Neuronal stem cell (in vitro differentiated cells): Measurements from ENCODE around the gene C10orf95.
A peak's percentile ranks its signal among the peaks of the same experiment; 100 is the strongest.

Experiments
- DNase-seq: peaks from one replicate; pipeline ENCODE4 v3.0.0-alpha.2; 2013; ENCODE audit warnings: low spot score
- H2AFZ ChIP-seq: one replicate; pipeline ENCODE4 v1.6.1; 2013; ENCODE audit warnings: mild to moderate bottlenecking, low read length, inconsistent platforms
- H2AK5ac ChIP-seq: 2 replicates; pipeline ENCODE4 v1.6.1; 2013; ENCODE audit warnings: low read depth, mild to moderate bottlenecking, inconsistent platforms, low read length, moderate library complexity, mixed read lengths
- H2BK120ac ChIP-seq: 2 replicates; pipeline ENCODE4 v1.6.1; 2013; ENCODE audit warnings: low read depth, mild to moderate bottlenecking, inconsistent platforms, low read length, moderate library complexity, mixed read lengths
- H2BK12ac ChIP-seq: one replicate; pipeline ENCODE4 v1.6.1; 2013; ENCODE audit warnings: low read length, inconsistent platforms
- H2BK15ac ChIP-seq: 2 replicates; pipeline ENCODE4 v1.6.1; 2013; ENCODE audit warnings: mild to moderate bottlenecking, low read length, inconsistent platforms, mixed read lengths
- H2BK5ac ChIP-seq: one replicate; pipeline ENCODE4 v1.6.1; 2013; ENCODE audit warnings: inconsistent platforms, mild to moderate bottlenecking, low read length, moderate library complexity
- H3K14ac ChIP-seq: one replicate; pipeline ENCODE4 v1.6.1; 2013; ENCODE audit warnings: low read length, inconsistent platforms
- H3K18ac ChIP-seq: 2 replicates; pipeline ENCODE4 v1.6.1; 2013; ENCODE audit warnings: low read length, inconsistent platforms
- H3K23ac ChIP-seq: 2 replicates; pipeline ENCODE4 v1.6.1; 2013; ENCODE audit warnings: low read depth, mild to moderate bottlenecking, mixed read lengths, low read length, inconsistent platforms; ENCODE audit not compliant: poor library complexity
- H3K27ac ChIP-seq: replicated peaks from 3 replicates; pipeline ENCODE4 v1.5.1; 2013; ENCODE audit warnings: low read length, inconsistent platforms
- H3K27me3 ChIP-seq, 3 experiments: 2 replicates each; pipeline ENCODE4 v1.6.1; 2013; ENCODE audit warnings: low read length in 3 of 3, mild to moderate bottlenecking in 2 of 3, inconsistent platforms in 1 of 3, low read depth in 1 of 3, mixed read lengths in 1 of 3, moderate library complexity in 1 of 3; ENCODE audit not compliant: control insufficient read depth in 3 of 3, insufficient read depth in 3 of 3
- H3K36me3 ChIP-seq, 2 donors: replicated peaks in 1 of 2; 2 replicates each; pipeline ENCODE4 v1.6.1; 2013; ENCODE audit warnings: low read length in 2 of 2; ENCODE audit not compliant: control insufficient read depth in 2 of 2, insufficient read depth in 2 of 2
- H3K4ac ChIP-seq: 2 replicates; pipeline ENCODE4 v1.6.1; 2013; ENCODE audit warnings: inconsistent platforms, mild to moderate bottlenecking, low read length, moderate library complexity
- H3K4me1 ChIP-seq, 2 donors: 1 replicate in 1 of 2; 2 replicates in 1 of 2; pipeline ENCODE4 v1.6.1; 2013; ENCODE audit warnings: low read length in 2 of 2, low read depth in 1 of 2; ENCODE audit not compliant: control insufficient read depth in 2 of 2, insufficient read depth in 1 of 2
- H3K4me2 ChIP-seq: one replicate; pipeline ENCODE4 v1.6.1; 2013; ENCODE audit warnings: mild to moderate bottlenecking, low read length, inconsistent platforms; ENCODE audit not compliant: insufficient read depth, poor library complexity, severe bottlenecking
- H3K4me3 ChIP-seq, 2 donors: 2 replicates each; pipeline ENCODE4 v1.5.1; 2013; ENCODE audit warnings: low read length in 2 of 2, mild to moderate bottlenecking in 2 of 2, inconsistent platforms in 1 of 2, moderate library complexity in 1 of 2
- H3K79me1 ChIP-seq: one replicate; pipeline ENCODE4 v1.6.1; 2013; ENCODE audit warnings: low read depth, mild to moderate bottlenecking, inconsistent platforms, low read length, moderate library complexity
- H3K9ac ChIP-seq: one replicate; pipeline ENCODE4 v1.6.1; 2013; ENCODE audit warnings: mild to moderate bottlenecking, low read depth, low read length, inconsistent platforms; ENCODE audit not compliant: poor library complexity
- H3K9me3 ChIP-seq, 2 donors: replicated peaks in 1 of 2; 2 replicates each; pipeline versions ENCODE3 to v1.6.1; 2013; ENCODE audit warnings: low read length in 2 of 2, mild to moderate bottlenecking in 2 of 2, inconsistent platforms in 1 of 2, low read depth in 1 of 2, mixed read lengths in 1 of 2, moderate library complexity in 1 of 2; ENCODE audit not compliant: control insufficient read depth in 2 of 2, insufficient read depth in 1 of 2
- H4K8ac ChIP-seq: one replicate; pipeline ENCODE4 v1.6.1; 2013; ENCODE audit warnings: low read depth, mild to moderate bottlenecking, inconsistent platforms, low read length, moderate library complexity
- H4K91ac ChIP-seq: one replicate; pipeline ENCODE4 v1.6.1; 2013; ENCODE audit warnings: low read length, low read depth, mild to moderate bottlenecking, inconsistent platforms; ENCODE audit not compliant: poor library complexity
- WGBS, 2 donors: extraction: QIAGEN DNeasy Blood & Tissue Kit; methylation state at CpG; one replicate each; pipeline ENCODE4 v1.1.7; 2013; ENCODE audit warnings: missing lambda C conversion rate in 2 of 2, mixed read lengths in 1 of 2; ENCODE audit not compliant: insufficient read length in 2 of 2, insufficient replicate concordance in 1 of 2; ENCODE audit errors: extremely low coverage in 2 of 2; 5-methylcytosine and 5-hydroxymethylcytosine counted together

The C10orf95 gene

GRCh38 chr10:102420181-102420713, 31.1 kb downstream of the C10orf95 start:
- no CpG with 5 or more reads among the region's 21 CpGs for WGBS, 2 donors
- no peak overlapping the region for H2BK12ac ChIP-seq
- no peak overlapping the region for H3K4ac ChIP-seq
- no peak overlapping the region for H2BK120ac ChIP-seq
- no peaks in the 10 kb centered on the region for H3K79me1 ChIP-seq
- peaks cover 17 to 23% of the 10 kb centered on the region in 2 donors for H3K4me1 ChIP-seq
- peak overlapping the region; percentile 33 for H2BK5ac ChIP-seq
- peak overlapping the region; percentile 100 for H3K4me2 ChIP-seq
- no peak overlapping the region for H2AK5ac ChIP-seq
- H3K36me3 ChIP-seq = peaks cover 11 to 30% of the 10 kb centered on the region in 2 donors
- peak overlapping the region; percentile 10 for H2BK15ac ChIP-seq
- DNase-seq = no peak
- H3K18ac ChIP-seq = peak overlapping the region; percentile 93
- H2AFZ ChIP-seq = peak overlapping the region; percentile 98
- H3K4me3 ChIP-seq = peak overlapping the region; percentile 81 to 87
- no peak overlapping the region for H4K8ac ChIP-seq
- no peak overlapping the region for H4K91ac ChIP-seq
- peak overlapping the region; percentile 85 for H3K9ac ChIP-seq
- H3K23ac ChIP-seq = peak overlapping the region; percentile 19
- peaks cover 0 to 15% (median 0%) of the 10 kb centered on the region in 3 experiments for H3K27me3 ChIP-seq
- no peaks in the 10 kb centered on the region for H3K9me3 ChIP-seq
- peak overlapping the region; percentile 86 for H3K14ac ChIP-seq
- peak overlapping the region; percentile 93 for H3K27ac ChIP-seq

- WGBS, 2 donors = no CpG with 5 or more reads among the region's 54 CpGs
- no peak overlapping the region for H3K27ac ChIP-seq
Measured at GRCh38 chr10:102419269-102420180, 31.8 kb downstream of the C10orf95 start.

GRCh38 chr10:102418622-102419268, 32.6 kb downstream of the C10orf95 start, which contains the start of gene PSD:
PSD (minus strand) TSS chr10:102418785; CDS start chr10:102417038, 1,747 bp downstream.
- Histone ChIP-seq H3K4me3 (peak within 1 kb of the TSS; percentile 81 to 87), H2AK5ac (peak within 1 kb of the TSS; percentile 72), H2BK120ac (no peak within 1 kb of the TSS), H3K79me1 (no peaks in the 10 kb centered on the region), H2BK5ac (no peak within 1 kb of the TSS), H3K4ac (no peak within 1 kb of the TSS), H3K23ac (no peak within 1 kb of the TSS), H3K27ac (no peak within 1 kb of the TSS), H2AFZ (peak within 1 kb of the TSS; percentile 98), H3K14ac (no peak within 1 kb of the TSS), H3K36me3 (peaks cover 6 to 22% of the 10 kb centered on the region in 2 donors), H3K9ac (peak within 1 kb of the TSS; percentile 27), H2BK12ac (no peak within 1 kb of the TSS), H2BK15ac (peak within 1 kb of the TSS; percentile 45), H3K18ac (peak within 1 kb of the TSS; percentile 84), H3K27me3 (peaks cover 0 to 15% (median 0%) of the 10 kb centered on the region in 3 experiments), H4K8ac (no peak within 1 kb of the TSS), H3K4me1 (peaks cover 30 to 32% of the 10 kb centered on the region in 2 donors), H4K91ac (no peak within 1 kb of the TSS), H3K4me2 (peak within 1 kb of the TSS; percentile 100), H3K9me3 (no peaks in the 10 kb centered on the region)
- no peak for DNase-seq
- WGBS, 2 donors = no CpG with 5 or more reads among the region's 45 CpGs

More at GRCh38 chr10:102419269-102420180, 31.8 kb downstream of the C10orf95 start:
- Histone ChIP-seq H2AK5ac (no peak overlapping the region), H3K79me1 (no peaks in the 10 kb centered on the region), H3K18ac (peak overlapping the region; percentile 93), H2BK15ac (peak overlapping the region; percentile 11), H2BK5ac (peak overlapping the region; percentile 1), H3K9ac (peak overlapping the region; percentile 85), H3K23ac (peak overlapping the region; percentile 19), H3K4me2 (peak overlapping the region; percentile 100), H3K4ac (no peak overlapping the region), H3K14ac (peak overlapping the region; percentile 86), H3K27me3 (peaks cover 0 to 15% (median 0%) of the 10 kb centered on the region in 3 experiments), H4K91ac (no peak overlapping the region), H3K9me3 (no peaks in the 10 kb centered on the region), H4K8ac (no peak overlapping the region), H2BK12ac (no peak overlapping the region), H3K4me3 (peak overlapping the region; percentile 81 to 87), H2BK120ac (no peak overlapping the region), H2AFZ (peak overlapping the region; percentile 98), H3K36me3 (peaks cover 11 to 29% of the 10 kb centered on the region in 2 donors), H3K4me1 (peaks cover 24 to 25% of the 10 kb centered on the region in 2 donors)
- peak; percentile 87 for DNase-seq
